NCI-H1048 (cell line): ENCODE data around the gene COG7.
"Not testable (repeated sequence)": the region's sequence is repeated elsewhere in the genome, so short reads cannot be mapped to it uniquely, and the experiment has no call there.

Source experiments
- DNase-seq: peaks from one replicate; lab custom pipeline; 2025; lab: John Stamatoyannopoulos, UW

COG7 gene

DNA sequence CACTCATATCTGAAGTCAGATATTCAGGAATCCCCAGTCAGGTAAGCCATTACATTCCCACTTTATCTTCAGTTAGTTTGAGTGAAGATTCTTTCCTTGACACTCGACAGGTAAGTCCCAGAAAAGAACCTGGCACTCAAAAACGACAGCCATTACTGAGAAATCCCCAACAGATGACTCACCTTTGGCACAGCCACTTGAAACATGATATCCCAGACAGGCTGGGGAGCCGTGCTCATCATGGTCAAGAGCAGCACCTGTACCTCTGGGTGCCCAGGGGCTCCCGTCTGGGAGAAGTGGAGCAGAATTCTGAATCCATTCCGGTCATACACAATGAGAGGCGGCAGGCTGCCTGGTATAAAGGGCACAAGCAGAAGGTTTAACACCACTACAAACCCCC, 16.8 kb upstream of the COG7 start:
- DNase-seq = no peak

DNA sequence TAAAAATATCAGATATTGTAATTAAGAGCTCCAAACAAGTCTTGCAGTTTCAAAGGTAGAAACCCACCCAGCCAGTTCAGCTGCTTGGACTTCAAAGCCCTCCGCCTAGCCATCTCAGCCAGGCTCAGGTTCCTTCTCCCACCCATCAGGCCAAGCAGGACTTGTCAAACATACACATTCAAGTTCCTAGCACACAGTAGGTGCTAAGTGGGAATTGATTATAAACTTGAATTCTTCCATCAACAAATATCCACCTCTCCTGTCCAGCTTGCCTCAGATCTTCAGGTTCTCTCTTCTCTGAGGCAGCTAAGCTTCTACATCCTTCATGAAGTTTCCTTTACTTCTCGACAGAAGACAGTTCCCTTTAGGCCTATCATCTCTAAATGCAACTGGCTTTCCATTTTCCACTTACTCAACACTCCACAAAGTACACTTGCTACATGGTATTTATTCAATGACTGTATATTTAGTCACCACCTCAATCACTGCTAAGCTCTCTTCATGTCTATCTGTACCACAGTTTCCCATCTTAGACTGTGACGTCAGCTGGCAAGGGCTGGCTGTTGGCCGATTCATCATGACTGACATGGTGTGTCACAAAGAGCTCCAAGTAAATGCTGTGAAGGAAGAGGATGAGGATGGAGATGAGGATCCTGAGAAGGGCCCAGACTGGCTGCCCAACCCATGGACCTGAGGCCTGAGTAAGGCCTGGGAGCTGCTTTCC, 13.3 kb upstream of the COG7 start:
- no peak for DNase-seq

DNA sequence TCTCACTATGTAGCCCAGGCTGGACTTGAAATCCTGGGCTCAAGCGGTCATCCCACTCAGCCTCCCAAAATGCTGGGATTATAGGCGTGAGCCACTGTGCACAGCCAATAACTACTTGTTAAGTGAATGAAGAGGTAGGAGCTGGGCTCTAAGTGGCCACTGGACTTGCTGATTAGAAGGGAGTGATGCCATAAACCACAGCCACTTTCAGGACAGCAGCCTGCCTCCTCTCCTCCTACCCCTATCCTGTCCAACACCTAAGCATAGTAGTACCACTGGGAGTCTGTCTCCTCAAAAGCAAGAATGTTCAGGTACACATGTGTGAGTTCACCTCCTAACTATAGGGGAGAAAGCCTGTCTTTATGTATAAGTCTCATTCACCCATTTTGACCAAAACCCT, 12.2 kb upstream of the COG7 start:
- no peak for DNase-seq

DNA sequence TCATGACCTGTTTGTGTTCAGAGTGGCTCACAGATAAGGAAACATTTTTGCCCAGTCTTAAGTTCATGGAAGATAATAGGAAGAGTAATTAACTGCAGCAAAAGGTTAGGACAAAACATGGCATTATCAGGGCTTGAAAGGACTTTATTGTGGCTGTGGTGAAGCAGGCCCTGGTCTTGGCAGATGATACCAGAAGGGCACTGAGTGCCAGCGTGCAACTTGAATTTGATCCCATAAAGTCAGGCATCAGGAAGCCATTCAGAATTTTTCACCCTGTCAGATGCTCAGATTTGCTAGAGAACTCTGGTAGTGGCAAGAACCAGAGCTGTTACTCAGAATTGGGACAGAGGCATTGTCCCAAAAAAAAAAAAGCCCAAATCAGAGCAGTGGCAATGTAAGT, 11.2 kb upstream of the COG7 start:
- DNase-seq = no peak

DNA sequence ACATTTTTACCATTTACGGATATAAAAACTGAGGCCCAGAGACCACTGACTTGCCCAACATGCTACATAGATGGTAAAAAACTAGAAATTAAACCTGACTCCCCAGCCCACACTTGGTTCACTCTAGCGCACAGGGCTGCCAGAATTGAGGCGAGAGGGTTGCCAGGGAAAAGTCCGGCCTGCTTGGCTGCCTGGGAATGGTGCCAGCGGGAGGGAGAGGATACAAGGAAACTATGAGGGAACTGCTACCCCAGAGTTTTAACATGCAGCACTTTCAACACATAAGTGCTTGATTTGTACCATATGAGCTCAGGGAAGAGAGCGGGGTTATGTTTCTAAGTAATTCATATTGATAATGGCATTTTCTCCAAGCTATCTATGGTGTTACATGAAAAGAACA, 10.0 kb upstream of the COG7 start:
- DNase-seq = not testable (repeated sequence)

DNA sequence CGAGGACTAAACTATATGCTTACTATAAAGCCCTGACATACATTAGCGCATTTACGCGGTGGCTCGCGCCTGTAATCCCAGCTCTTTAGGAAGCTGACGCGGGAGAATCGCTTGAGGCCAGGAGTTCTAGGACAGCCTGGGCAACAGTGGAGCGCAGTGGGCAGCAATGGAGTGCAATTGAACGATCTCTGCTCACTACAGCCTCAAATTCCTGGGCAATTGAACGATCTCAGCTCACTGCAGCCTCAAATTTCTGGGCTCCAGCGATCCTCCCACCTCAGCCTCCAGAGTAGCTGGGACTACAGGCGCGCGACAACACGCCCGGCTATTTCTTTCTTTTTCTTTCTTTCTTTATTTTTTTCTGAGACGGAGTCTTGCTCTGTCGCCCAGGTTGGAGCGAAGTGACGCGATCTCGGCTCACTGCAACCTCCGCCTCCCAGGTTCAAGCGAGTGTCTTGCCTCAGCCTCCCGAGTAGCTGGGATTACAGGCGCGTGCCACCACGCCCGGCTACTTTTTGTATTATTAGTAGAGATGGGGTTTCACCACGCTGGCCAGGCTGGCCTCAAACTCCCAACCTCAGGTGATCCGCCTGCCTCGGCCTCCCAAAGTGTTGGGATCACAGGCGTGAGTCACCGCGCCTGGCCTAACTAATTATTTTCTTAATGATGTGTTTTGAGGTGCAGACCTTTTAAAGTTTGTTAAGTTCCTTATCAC, 506 bp upstream of the COG7 start:
- DNase-seq = no peak

DNA sequence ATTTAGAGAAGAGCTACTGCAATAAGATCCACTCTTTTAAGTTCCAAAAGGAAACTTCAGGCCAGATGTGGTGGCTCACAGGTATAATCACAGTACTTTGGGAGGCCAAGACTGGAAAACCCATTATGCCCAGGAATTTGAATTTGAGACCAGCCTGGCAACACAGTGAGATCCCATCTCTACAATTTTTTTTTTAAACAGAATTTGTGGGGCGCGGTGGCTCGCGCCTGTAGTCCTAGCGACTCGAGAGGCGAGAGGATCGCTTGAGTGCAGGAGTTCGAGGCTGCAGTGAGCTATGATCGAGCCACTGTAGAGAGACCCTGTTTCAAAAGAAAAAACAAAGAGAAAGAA, 793 bp downstream of the COG7 start:
- no peak for DNase-seq

DNA sequence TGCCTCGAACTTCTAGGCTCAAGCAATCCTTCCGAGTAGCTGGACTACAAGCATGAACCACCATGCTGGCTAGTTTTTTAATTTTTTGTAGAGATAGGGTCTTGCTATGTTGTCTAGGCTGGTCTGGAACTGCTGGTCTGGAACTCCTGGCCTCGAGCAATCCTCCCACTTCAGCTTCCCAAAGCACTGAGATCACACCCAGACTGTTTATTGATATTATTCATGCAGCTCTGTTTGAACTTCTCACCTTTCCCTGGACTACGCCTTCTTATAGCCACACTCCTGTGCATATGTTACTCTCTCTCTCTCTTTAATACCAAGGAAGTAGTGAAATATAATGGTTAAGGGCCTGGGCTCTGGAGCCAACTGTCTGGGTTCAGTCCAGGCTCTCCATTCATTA, 4.6 kb downstream of the COG7 start:
- DNase-seq = no peak

DNA sequence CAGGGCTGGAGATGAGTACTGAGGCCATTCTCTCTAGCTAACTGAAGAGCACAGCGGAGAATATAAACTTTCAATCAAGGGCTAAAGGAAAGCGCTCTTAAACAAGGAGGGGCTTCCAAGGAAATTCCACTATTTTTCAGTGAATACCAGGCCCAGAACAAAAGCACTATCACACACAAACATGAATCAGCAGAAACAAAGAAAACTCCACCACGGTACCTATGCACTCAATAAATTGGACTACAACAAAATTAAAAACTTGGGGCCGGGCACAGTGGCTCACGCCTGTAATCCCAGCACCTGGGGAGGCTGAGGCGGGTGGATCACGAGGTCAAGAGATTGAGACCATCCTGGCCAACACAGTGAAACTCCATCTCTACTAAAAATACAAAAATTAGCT, 15.4 kb downstream of the COG7 start:
- DNase-seq = not testable (repeated sequence)

DNA sequence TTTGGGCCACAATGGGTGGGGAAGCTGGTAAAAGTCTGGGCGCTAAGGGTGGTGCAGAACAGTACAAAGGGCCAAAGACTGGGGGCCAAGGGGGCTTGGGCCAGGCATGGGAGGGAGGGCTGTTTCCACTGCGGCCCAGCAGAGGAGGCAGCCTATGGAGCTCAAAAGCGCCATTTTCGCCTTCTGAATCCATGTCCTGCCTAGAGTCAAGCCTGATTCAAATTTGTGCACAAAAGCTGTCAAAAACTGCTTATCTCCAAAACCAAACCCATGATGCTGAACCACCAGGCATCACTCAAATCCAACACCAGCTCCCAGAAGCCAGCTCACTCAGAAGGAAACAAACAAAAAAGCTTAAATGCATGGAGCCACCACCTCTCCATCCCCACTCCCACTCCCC, 16.0 kb downstream of the COG7 start:
- DNase-seq = no peak

DNA sequence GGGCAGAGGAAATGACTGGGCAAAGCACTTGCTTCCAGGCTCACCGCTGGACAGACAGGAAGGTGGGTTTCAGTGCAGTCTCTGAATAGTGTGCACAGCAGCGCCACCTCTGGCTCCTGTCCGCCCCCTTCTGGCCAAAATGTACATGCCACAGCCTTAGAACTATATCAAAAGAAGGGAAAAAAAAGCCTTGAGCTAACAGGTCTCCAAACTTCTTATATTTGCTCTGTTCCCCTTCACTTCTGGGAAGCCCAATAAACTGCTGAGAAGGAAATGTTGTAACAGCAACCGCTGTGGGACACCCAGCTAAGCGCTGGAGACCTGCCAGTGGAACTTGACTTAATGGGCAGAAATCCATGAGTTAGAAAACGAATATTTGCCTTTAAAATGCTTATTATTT, 17.5 kb downstream of the COG7 start:
- DNase-seq = no peak

DNA sequence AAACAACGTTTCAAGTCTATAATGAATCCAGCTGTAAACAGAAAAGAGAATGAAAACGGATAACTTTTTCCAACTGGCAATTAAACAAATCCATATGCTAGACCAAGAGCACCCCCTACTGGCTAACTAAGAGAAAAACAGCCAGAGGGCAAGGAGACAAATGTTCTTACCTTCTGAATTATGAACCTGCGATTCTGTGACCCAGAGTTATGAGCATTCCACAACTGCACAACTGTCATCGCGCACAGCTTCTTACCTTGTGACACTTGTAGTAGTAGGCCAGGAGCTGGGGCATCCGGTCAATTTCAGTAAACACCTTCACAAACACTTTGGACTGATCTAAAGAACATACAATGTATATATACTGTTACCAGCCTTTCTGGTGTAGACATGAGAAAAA, 18.6 kb downstream of the COG7 start:
- no peak for DNase-seq

DNA sequence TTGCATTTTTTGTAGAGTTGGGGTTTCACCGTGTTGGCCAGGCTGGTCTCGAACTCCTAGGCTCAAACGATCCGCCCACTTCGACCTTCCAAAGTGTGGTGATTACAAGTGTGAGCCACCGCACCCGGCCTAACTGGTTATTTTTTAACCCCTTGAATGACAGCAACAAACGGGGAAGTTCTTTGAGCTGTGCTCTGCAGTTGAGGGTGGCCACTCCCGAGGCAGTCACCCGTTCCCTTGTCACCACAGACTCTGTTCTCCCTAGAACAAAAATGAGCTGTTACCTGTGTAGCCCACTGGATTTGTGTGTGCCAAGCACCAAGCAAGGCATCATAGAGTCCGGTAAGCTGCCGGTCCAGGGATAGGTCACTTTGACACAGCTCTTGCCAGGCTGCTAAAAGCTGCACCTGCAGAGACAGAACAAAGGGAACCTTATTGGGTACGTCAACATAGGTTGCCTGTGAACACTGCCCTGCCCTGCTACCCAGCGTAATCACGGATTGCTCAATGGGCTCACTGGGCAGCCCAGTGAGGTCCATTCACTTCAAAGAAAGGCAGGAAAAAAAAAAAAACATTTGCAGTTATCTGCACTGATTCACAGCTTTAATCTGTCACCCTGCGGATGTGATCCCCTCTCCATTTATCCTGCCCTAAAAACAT, 19.6 kb downstream of the COG7 start:
- DNase-seq = no peak

DNA sequence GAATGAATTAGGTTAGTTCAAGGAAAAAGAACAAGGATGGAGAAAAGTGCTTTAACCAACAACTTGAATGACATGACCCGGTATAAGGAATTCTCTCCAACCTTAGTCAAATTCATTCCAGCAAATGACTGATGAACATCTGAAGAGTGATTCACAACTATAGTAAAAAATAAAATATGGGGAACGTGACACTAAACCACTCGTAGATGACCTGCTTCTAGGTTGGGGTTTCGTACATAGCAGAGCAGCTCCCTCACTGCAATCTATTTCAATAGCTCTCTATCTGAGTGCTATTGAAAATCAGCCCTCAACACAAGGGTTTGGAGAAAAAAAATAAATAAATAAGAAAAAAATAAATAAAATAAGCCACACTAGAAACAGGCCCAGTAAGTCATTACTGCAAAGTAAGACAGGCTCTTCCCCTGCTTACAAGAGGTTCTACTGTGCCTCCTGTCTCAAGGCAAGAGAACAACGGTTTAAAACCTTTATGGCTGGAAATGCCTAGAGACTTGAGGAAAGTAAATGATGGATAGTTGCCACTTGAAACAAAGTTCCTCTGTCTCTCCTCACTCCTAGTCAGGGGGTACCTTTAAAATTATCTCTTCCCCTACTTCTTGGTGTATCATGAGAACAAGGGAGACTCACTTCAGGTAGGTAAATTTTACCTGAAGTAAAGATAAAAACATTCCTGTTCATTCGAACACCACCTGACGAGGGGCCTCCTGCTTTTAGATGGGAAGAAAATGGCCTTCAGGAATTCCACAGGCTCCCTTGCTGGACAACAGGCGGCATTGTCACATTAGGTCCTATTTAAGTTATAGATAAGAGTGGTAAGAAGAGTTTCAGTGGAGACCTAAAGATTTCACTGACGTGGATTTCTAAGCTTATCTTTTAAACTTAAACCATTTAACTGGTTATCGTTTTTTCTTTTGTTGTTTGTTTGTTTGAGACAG, 20.5 kb downstream of the COG7 start:
- no peak for DNase-seq

DNA sequence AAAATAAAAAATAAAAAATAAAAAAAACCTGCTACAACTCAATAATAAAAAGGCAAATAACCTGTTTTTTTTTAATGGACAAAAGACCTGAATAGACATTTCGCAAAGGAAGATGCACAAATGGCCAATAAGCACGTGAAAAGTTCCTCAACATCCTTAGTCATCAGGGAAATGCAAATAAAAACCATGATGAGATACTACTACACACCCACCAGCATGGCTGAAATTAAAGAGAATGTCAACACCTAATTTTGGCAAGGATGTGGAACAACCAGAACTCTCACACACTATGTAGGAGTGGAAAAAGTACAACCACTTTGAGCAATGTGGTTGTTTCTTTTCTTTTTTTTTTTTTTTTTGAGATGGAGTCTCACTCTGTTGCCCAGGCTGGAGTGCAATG, 24.6 kb downstream of the COG7 start:
- no peak for DNase-seq

DNA sequence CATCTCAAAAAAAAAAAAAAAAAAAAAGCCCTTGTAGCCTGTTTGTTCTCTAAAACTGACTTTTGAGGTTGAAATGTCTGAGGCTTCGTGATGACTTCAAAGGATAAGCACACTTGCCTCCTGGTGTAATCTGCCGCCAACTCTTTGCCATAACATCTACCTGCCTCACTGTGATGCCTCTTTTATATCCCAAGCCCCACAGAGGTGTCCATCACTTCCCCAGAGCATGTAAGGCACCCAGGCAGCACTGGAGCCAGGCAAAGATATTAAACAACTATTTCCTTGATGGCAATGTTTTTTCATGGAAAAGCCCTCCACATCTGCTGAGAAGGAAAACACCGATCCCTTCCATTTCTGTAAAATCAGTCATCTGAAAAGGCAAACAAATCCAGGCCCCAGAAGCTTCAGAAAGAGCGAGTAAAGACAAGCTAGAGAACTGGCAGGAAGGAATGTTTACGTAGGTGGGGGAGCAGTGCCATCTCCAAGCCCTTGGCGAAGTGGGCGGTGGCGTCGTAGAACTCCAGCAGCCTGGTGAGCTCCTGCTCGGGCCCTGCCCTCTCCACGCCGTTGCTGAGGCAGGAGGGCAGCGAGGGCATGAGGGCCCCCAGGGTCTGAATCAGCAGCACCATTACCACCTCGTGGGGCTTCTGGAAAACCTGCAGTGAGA, 28.6 kb downstream of the COG7 start:
- DNase-seq = no peak

DNA sequence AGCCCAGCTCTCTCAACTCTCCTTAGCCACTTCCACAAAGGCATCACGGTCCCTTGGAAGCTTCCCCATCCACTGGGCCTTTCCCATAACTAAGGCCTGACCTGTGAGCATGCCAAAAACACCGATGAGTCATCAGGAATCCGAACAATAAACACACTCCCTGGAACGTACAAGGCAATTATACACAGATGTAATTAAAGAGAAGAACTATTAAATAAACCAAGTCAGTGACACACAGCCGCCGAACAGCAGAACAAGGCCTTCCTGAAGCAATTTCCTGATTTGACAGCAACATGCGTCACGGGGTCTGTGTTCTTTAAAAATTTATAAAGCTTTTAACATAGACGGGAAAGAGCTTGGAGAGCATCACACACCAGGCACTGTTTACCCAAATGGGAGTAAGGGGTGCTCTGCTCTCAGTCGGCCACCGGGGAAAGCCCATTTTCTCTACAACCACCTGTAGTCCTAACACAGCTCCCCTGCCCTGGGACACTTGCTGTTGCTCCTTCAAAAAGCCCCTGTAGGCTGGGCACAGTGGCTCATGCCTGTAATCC, 29.4 kb downstream of the COG7 start:
- DNase-seq = no peak

DNA sequence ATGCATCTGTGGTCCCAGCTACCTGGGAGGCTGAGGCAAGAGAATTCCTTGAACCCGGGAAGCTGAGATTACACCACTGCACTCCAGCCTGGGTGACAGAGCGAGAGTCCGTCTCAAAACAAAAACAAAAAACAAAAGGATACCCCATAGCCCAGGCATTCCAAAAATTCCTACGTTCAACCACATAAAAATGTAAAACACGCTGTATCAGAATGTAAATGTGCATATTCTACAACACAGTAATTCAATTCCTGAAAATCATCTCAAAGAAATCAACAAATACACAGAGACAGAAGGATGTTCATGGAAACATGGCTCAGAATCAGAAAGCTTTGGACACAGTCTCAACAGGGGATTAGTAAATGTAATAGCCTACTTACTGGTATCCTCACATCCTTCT, 33.0 kb downstream of the COG7 start:
- DNase-seq = no peak

DNA sequence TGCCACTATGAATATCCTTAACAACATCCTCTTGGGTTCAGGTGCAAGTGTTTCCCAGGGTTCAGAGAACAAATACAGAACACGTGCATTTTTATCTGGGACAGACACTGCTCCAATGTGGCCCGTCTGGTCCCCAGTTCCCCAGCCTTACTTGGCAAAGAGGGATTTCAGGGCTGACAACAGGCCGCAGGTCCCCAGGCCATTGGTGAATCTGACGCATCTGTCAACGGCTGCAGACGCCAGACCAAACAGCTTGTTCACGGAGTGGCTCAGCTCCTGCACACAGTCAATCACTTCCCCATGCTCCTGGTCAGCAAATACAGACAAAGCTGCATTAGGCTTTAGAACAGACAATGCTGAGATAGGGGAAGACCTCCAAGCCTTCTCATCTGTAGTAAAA, 36.2 kb downstream of the COG7 start:
- no peak for DNase-seq

DNA sequence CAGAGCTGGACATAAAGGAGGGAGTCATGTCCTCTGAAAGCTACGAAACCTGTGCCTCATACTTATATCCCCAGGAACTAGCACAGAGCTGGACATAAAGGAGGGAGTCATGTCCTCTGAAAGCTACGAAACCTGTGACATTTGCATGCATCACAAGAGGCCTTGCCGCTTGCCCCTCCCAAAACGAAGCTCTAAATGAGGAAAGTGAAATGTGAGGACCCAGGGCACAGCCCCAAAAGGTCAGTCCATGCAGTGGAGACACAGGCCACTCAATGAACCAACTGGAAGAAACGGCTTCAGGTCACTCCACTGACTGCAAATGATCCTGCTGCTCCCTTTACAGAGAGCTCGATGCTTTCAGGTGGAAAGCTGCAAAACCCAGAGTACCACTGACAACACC, 38.3 kb downstream of the COG7 start:
- DNase-seq = no peak

DNA sequence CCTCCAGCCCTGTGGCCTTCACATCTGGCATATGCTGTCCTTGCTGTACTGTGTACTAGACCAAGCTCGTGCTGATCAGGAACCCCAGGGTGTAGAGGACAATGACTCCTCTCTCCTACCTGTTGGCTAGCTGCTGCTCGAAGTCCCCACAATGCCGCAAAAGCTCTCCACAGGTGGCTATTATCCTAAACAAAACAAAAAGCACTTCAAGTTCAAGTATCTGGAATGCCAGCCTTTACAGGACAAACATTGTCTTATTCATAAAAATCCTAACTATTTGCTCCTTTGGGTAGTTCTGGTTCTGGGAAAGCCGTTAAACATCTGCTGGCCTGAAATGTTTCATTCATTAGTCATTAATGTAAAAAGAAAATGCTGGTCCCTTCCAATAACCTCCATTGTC, 42.8 kb downstream of the COG7 start:
- DNase-seq = no peak

DNA sequence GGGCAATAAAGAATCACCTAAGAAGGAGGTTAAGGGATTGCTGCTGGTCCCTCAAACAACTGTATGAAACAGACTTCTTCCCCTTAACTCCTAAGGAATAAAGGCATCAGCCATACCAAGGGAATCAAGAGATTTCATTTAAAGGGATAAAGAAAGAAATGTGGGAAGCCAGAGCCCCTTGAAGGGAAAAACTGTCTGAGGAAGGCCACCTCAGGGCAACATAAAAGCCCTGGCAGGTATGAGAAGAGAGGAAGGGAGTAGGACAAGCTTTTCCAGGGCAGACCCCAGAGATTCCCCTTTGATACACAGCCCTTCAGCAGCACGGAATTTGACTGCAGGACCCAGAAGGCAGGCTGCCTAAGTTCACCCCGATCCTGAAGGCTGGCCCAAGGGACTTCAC, 43.5 kb downstream of the COG7 start:
- no peak for DNase-seq
